NCI-H187 (cell line): ENCODE results near the gene TNFAIP8L2.
A peak's percentile ranks its signal among the peaks of the same experiment; 100 is the strongest.

Experiments used
- DNase-seq, 2 experiments: peaks; one replicate each; lab custom pipeline; 2025; lab: John Stamatoyannopoulos, UW

Gene TNFAIP8L2

DNA sequence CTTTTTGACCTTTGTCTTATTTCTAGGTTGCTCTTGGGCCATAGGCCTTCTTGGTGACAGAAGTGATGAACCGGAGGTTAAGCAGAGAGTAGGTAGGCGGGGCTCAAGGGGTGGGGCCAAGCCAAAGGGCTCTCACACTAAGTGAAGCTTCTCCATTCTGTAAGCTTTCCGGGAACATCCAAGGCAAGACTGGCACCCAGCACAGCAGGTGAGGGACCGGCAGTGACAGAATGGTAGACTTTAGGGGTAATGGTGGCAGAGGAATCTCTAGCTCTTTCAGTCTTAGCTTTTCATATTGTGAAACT lies at the start of gene TNFAIP8L2:
TSS of gene TNFAIP8L2 (plus strand) at position 135 of the 305 bp plus-strand sequence. CDS start 2,049 bp downstream, outside the sequence.
- no peak for DNase-seq

- DNase-seq = no peak
Measured at GRCh38 chr1:151106894-151107293, 49.6 kb upstream of the TNFAIP8L2 start.

DNA sequence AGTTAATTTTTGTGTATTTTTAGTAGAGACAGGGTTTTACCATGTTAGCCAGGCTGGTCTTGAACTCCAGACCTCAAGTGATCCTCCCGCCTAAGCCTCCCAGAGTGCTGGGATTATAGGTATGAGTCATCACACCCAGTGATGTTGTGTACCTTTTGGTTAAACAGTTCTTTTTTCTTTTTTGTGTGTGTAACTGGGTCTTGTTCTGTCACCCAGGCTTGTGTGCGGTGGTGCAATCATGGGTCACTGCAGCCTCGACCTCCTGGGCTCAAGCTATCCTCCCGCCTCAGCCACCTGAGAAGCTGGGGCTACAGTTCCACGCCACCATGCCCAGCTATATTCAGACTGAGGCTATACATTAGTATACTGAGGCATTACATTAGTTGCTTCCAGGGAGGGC lies 48.1 kb upstream of the TNFAIP8L2 start:
- no peak for DNase-seq

GRCh38 chr1:151113877-151114276 lies 42.6 kb upstream of the TNFAIP8L2 start:
- no peak for DNase-seq

- DNase-seq = no peak
Measured at GRCh38 chr1:151124763-151125403, 31.6 kb upstream of the TNFAIP8L2 start.

GRCh38 chr1:151128800-151129199 lies 27.6 kb upstream of the TNFAIP8L2 start:
- DNase-seq = no peak

GRCh38 chr1:151130987-151131586 lies 25.4 kb upstream of the TNFAIP8L2 start:
- DNase-seq = peak; percentile 82 to 96

DNA sequence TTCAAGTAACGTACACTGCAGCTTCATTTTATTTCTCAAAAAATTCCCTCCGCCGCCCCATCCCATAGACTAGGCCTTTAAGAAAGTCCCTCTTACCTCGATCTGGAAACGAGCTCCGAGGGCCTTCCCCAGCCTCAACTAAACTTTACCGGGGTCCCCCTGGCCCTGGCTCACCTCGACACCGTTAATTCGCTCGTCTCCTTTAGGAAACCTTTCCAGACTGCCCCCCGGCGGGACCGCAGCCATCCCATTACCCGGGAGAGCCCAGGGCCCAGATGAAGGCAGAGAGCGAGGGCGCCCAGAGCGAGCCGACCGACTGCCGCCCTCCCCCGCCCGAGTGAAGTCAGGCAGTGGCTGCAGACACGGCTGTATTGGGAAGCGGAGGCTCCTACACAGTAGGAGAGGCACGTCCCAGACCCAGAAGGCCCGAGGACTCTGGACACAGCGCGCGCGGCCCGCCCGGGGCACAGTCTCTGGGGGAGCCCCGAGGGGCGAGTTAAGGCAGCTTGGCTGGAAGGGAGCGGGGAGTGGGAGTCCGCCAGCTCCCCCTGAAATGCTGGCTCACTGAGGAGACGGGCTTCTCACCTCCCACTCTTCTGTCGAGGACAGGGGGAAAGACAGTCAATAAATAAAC lies 24.6 kb upstream of the TNFAIP8L2 start:
- no peak for DNase-seq

DNA sequence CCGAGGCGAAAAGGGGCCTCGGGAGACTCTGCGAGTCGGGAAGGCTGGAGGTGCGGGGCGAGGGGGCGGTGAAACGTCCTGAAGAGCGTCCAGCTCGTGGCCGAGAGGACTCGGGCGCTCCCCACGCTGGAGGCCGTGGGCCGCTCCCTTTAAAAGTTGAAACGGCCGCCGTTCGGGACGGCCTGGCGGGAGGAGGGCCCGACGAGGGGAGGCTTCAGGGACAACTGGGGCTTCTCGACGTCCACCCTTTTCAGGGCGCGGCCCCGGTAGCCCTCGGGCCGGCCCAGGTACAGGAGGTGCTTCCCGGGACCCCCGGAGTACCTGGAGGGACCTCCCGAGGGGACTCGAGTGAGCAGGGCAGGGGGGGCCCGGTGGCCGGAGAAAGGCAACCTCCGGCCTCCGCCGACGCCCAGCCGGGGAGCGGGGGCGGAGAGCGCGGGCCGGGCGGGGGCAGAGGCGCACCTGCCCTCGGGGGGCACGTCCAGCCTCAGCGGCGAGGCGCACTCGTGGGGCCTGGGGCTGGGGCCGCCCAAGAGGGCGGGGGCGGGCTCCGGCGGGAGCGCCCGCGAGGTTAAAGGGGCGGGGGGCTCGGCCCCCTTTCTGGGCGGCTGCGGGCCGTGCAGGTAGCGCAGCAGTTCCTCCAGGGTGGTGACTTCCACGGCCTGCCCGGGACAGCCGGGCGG lies 24.0 kb upstream of the TNFAIP8L2 start:
- no peak for DNase-seq

DNA sequence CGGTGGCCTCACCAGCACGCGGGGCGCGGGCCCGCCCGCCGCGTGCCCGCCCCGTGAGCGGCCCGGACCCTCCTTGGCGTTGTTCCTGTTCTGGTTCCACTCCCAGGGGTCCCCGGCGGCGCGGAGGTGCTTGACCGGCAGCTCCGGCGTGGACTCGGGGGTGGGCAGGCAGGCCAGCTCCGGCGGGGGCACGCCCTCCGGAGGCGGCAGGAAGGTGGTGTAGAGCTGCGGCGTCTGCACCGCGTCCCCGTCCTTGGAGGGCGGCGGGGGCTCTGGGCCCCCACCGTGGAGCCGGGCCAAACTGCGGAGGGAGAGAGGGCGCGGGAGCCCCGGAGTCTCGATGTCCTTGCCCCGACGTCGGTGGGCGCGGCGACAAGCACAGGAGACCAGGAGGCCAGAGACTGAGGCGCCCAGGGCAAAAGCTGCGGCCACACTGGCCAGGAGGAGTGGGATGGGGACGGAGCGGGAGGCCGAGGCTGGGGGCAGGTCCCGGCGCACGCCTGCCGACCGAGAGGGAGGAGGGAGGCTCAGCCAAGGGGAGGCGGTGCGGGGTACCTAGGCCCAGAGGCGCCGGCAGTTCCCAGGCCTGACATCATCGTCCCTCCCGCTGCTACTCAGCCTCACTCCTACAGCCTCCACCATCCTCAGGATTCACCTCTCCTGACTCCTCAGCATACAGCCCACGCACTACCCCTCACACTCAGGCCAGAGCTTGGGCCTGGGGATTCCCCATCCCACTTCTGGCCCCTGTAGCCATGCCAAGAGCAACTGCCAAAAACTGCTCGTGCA lies 23.2 kb upstream of the TNFAIP8L2 start:
- DNase-seq = no peak

DNA sequence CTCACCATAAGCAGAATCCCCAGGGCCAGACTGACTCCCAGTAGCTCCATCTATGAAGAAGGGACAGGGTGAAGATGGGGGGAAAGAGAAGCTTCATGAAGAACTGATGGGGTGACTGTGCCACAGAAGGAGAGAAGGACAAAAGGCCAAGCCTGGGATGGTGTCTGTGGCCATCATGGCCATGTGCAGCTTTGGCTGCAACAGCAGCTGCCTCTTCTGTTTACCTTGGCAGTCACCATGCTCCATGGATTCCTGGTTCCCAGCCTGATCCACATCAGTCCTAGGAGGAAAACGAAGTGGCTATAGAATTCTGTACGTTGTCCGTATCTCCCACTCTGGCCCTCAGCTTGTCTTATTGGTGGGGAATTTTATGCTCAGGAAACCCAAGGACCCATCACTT lies 22.1 kb upstream of the TNFAIP8L2 start:
- DNase-seq = no peak

GRCh38 chr1:151134991-151135390 lies 21.5 kb upstream of the TNFAIP8L2 start:
- DNase-seq = no peak

DNA sequence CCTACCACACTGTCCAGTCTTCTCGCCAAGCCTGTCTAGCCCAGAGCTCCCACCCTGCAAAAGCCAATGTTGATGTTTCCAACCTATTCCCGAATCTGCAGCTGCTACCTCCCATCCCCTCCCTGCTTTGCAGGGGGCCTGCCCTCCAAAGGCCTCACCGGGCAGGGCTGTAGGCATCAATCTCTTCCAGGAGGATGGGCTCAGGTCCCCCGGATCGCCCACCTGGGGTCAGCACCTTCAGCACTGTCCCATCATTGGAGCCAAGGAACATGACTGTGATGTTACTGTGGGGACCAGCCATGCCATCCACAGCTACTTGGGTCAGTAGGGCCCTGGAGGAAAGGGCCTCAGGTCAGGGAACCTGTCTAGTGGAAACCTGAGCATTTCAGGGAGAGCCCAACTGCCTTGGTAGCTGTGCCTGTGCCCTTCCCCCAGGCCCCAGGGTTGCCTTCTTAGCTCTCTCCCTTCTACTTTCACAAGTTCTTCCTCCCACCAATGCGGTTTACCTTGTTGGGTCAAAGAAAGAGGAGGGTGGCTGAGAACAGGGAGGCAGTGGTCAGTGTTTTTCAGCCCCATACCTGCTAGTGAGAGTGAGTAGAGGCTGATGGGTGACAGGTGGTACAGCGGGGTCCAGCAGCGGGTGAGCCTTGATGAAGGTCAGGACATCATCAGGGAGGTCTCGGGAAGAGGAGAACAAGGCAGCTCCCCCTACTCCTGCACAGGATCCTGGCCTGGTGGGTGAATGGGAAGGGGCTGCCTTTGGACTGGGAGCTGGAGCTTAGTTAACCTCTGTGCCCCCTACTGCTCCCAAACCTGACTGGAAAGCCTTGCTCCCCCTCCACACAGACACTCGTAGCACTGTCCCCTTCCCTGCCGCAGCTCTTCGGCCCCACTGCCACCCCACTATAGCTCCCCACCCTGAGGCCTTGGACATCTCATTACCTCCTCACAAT lies 20.7 kb upstream of the TNFAIP8L2 start:
- DNase-seq = no peak

DNA sequence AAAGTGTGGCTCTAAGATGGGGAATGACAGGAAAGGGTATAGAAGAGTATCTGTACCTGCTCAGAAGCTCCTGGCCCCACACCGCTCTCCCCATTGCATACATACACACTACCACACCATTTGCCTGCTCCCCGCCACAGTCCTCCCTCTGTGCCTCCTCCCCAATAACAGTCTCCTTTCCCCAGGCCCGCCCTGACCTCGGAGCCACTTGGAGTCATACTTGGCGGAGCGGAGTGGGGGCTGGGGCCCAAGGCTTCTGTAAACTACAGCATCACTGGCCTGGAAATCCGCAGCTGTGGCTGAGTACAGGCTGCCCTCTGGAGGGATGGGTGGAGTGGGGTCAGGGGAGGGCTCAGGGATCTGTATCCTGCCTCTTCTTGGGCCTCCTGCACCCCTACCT lies 18.7 kb upstream of the TNFAIP8L2 start:
- DNase-seq = no peak

- no peak for DNase-seq
Measured at GRCh38 chr1:151142411-151143056, 13.9 kb upstream of the TNFAIP8L2 start.

- DNase-seq = no peak
Measured at GRCh38 chr1:151143057-151143435, 13.4 kb upstream of the TNFAIP8L2 start.

GRCh38 chr1:151143986-151144385 lies 12.5 kb upstream of the TNFAIP8L2 start:
- no peak for DNase-seq

GRCh38 chr1:151144474-151145303 lies 11.8 kb upstream of the TNFAIP8L2 start:
- DNase-seq = no peak

DNA sequence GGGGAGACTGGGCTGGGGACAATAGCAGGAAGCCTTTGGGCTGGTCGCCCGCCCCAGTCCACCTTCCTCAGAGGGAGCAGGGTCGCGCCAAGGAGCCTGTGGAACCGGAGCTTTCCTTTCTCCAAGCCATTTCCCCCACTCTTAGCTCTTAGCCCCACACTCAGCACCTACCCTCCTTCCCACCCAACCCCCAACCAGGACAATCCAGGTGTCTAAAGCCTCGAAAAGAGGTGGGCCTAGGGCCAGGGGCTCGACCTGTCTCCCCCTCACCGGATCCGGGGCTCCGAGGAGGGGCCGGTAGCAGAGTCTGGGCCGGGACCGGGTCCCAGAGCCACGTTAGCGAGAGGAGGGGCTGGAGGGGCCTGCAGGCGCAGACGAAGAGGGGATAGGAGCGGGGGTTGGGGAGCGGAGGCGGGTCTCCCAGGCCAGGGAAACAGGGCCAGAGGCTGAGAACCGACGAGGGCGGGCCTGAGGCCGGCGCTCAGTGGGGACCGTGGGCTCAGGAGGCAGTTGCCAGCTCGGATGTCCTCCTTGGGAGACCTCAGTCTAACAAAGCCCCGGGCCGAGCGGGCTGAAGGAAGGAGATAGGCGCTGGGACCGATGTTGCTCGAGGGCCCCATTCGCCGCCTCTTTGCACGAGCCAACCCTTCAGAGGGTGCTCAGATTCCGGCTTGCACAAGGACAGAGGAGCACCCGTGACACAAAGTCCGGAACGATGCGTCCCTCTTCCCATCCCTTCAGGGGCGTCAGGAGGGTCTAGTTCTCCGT lies 11.0 kb upstream of the TNFAIP8L2 start:
- DNase-seq = no peak
